GM12875 (cell line): Measurements from ENCODE around the gene CDC25A.

Experiments
- H3K4me3 ChIP-seq: one replicate; pipeline ENCODE4 v1.5.1; 2011; ENCODE audit warnings: low read depth, low read length, control low read depth
- CTCF ChIP-seq: IDR thresholded peaks from 2 replicates; pipeline ENCODE4 v1.5.1; 2011; ENCODE audit warnings: low read depth, mild to moderate bottlenecking, control low read depth, inconsistent platforms, low read length, moderate library complexity, borderline replicate concordance; ENCODE audit not compliant: insufficient read depth

CDC25A gene

GRCh38 chr3:48188266-48189201 lies at the start of gene CDC25A:
Gene CDC25A, minus strand, starts transcription at chr3:48188417. Its CDS starts 470 bp downstream, at chr3:48187947.
- no peak for TF ChIP-seq CTCF

GRCh38 chr3:48236531-48236930 lies 48.3 kb upstream of the CDC25A start:
- H3K4me3 ChIP-seq = no peak overlapping the region
- no peak for TF ChIP-seq CTCF

More at GRCh38 chr3:48188266-48189201, at the start of gene CDC25A:
- peak within 1 kb of the TSS; percentile 92 for H3K4me3 ChIP-seq

- no peak for TF ChIP-seq CTCF
- no peak overlapping the region for H3K4me3 ChIP-seq
Observed at GRCh38 chr3:48233542-48233941, 45.3 kb upstream of the CDC25A start.

- no peak overlapping the region for H3K4me3 ChIP-seq
- TF ChIP-seq CTCF = peak; percentile 60; the same call in 1 of the 2 replicates
Observed at GRCh38 chr3:48232734-48233133, 44.5 kb upstream of the CDC25A start.

DNA sequence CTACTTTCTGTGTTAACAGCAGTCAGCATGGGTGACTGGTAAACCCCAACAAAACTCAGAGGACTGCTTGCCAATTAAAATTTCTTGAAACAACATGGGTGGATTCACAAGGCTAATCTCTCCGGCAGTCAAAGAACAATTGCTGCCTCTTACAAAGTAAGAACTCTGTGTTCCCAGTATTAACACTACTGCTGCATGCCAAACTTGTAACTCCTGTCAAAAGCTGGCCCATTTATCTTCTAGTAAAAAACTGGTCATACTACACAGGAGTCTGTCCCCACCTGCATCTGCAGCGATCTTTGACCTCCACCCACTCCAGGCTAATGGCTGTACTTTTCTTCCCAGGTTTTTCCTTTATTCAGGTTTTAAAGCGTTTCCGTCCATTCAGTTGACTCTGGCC lies 44.0 kb upstream of the CDC25A start:
- H3K4me3 ChIP-seq = no peak overlapping the region
- TF ChIP-seq CTCF = no peak

DNA sequence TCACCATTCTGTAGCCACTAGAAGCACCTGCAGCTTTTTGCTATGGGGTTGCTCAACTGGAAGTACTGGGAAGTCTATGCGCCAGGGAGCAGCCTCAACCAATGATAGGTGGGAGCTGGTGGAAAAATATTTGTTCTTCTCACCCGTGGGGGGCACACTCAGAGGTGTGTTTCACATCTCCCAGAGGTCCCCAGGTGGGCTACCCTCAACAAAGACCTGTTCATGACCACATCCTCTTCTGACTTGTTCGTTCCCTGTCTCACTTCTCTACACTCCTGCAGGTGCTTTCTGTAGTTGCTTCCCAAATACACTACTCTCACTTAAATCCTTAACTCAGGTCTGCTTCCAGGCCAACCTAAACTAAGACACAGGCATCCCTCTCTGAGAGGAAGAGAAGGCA lies 38.7 kb upstream of the CDC25A start:
- no peak for TF ChIP-seq CTCF
- H3K4me3 ChIP-seq = no peak overlapping the region

DNA sequence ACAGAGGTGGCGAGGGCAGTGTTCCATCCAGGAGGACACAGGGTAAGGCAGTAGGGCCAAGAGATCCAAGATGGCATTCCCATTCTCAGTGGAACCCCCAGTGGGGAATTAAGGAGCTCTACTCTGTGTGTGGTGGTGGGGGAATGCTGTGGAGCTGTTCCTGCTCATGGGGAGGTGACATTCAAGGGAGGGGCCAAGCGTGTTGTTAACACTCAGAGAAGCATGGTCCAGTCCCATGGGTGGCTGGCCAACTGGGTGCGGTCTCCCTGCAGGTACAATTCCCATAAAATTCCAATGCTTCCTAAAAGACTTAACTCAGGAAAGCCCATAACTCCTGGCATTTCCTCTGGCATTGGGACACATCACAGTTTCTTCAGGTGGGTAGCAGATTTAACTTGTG lies 37.4 kb upstream of the CDC25A start:
- no peak overlapping the region for H3K4me3 ChIP-seq
- TF ChIP-seq CTCF = no peak
